SH-SY5Y (cell line): ENCODE measurements around the gene MMS22L.

ENCODE experiments used
- GATA2 ChIP-seq: IDR thresholded peaks from 2 replicates; pipeline ENCODE4 v1.6.1; 2011; ENCODE audit warnings: mild to moderate bottlenecking, low read depth, low read length
- GATA3 ChIP-seq: IDR thresholded peaks from 2 replicates; pipeline ENCODE4 v1.6.1; 2011; ENCODE audit warnings: low read depth, mild to moderate bottlenecking, low read length, moderate library complexity

DNA sequence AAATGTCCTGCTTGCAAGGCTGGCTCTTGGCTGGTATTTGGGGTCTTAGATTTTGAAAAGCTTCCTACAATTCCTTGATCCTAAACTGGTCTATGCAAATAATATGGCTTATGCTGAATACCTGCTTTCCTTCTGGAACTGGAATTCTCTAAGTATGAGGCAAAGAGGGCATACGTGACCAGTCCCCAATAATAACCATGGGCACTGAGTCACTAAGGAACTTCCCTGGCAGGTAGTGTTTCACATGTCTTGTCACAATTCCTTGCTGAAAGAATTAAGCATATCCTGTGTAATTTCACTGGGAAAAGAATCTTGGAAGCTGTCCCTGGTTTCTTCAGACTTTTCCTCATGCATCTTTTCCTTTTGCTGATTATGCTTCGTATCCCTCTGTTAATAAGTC is 106.5 kb downstream of the MMS22L start:
- TF ChIP-seq GATA3 (no peak), GATA2 (no peak)
